VCaP (cell line): ENCODE measurements around the gene CALR.

Experiments
- H3K27ac ChIP-seq: fragments of 450-650 bp; 2 replicates; pipeline ENCODE4 v1.5.1; 2017
- CTCF ChIP-seq: fragments of 450-650 bp; conservative IDR thresholded peaks from 2 replicates; pipeline ENCODE4 v1.5.1; 2017; ENCODE audit warnings: mild to moderate bottlenecking, moderate library complexity

Gene CALR

GRCh38 chr19:12952488-12953137 lies 14.2 kb downstream of the CALR start:
- H3K27ac ChIP-seq, result no peak overlapping the region
- TF ChIP-seq CTCF, result no peak

GRCh38 chr19:12953138-12953798 lies 14.9 kb downstream of the CALR start:
- no peak overlapping the region for H3K27ac ChIP-seq
- TF ChIP-seq CTCF, result no peak

GRCh38 chr19:12953799-12954611 lies 15.6 kb downstream of the CALR start:
- TF ChIP-seq CTCF, result no peak
- 0 out of 2 replicates have a peak overlapping the region, but pooled peaks have one; percentile 91 for H3K27ac ChIP-seq

DNA sequence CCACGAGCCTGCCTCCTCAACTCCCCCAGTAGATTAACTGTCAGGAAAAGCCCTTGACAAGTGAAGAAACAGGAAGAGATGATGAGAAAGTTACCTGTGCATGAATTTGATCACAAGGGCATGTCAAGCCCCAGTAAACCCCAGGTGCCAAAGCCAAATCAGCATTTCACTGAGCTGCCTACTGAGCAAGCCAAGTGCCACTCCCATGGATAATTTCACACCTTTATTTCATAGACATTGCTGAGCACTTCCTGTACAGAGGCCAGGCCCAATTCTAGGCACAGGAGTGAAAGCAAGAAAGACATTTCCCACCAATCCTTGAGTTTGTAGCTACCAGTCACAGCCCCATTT lies 16.2 kb downstream of the CALR start:
- TF ChIP-seq CTCF, result no peak
- 0 out of 2 replicates have a peak overlapping the region, but pooled peaks have one; percentile 91 for H3K27ac ChIP-seq

- peak overlapping the region; percentile 91 for H3K27ac ChIP-seq
Measured at GRCh38 chr19:12955575-12955974, 17.2 kb downstream of the CALR start.

DNA sequence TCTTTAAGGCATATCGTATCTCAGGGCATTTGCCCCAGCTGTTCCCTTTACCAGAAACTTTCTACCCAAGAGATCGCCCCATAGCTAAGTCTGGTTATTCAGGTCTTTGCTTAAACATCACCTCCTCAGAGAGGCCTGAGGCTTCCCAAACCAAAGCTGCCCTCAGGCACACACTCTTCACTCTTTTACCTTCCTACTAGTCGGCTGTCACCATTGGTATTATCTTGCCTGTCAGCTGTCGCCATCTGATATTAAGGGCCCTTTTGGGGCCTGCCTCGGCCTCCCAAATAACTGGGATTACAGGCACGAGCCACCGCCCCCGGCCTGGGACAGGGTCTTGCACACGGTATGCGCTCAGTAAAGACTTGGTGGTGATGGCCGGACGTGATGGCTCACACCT lies 17.6 kb downstream of the CALR start:
- peak overlapping the region; percentile 91 for H3K27ac ChIP-seq
- no peak for TF ChIP-seq CTCF

DNA sequence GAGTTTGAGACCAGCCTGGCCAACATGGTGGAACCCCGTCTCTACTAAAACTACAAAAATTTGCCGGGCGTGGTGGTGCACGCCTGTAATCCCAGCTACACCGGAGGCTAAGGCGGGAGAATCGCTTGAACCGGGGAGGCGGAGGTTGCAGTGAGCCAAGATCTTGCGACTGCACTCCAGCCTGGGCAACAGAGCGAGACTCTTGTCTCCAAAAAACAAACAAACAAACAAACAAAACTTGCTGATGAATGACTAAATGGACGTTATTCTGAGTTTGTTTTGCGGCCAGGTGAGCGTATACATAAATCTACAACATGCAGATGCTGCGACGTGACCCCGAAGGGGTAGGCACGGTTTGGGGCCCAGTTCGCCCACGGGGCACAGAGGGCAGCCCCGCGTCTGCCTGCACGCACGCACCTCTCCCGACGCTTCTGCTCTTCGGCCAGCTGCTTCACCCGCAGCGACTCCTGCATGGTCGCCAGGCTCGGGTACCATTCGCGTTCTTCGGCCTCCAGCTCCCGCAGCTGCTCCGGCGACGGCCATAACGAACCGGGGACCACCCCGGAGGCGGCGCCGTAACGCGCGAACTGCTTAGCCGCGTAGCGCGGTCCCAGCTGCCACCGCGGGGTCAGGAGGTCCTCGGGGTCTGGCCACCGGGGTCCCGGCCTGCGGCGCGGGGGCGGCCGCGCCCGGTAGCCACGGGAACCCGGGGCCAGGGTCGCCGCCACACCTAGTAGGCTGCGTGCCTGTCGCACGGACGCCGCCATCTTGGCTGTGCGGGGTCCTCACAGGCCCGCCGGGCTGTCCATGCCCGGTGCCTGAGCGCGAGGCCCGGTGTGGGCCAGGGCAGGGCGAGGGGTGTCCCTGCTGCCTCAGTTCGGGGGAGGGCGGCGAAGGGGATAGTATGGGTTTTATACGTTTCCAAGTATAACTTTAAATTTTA lies 18.3 kb downstream of the CALR start, which contains the start of gene GADD45GIP1:
Gene GADD45GIP1 (minus strand): TSS at position 778 of the 943 bp plus-strand sequence. CDS start 11 bp downstream, at position 767.
- peak within 1 kb of the TSS; percentile 91 for H3K27ac ChIP-seq
- TF ChIP-seq CTCF, result no peak

DNA sequence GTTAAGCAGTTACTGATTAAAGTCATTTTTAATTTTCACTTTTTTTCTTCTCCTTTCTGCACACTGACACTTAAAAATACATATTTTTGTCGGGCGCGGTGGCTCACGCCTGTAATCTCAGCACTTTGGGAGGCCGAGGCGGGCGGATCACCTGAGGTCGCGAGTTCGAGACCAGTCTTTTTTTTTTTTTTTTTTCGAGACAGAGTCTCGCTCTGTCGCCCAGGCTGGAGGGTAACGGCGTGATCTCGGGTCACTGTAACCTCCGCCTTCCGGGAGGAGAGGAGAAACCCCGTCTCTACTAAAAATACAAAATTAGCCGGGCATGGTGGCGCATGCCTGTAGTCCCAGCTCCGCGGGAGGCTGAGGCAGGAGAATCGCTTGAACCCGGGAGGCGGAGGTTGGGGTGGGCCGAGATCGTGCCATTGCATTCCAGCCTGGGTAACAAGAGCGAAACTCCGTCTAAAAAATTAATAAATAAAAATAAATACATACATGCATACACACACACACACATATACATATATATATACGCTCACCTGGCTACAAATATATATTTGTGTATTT lies 19.1 kb downstream of the CALR start:
- H3K27ac ChIP-seq, result peak overlapping the region; percentile 91
